ENCODE measurements around the gene CD247. TPM values are rescaled to one million over a fixed set of nuclear protein-coding genes. Genes with fewer than 3 reads are reported as not detected.

The CD247 gene
- total and polyA plus RNA-seq, 9 of the 15 experiments (the other 6 are each of a cell fraction or from before 2014, with no cell fraction given): 0.08 to 0.42 (median 0.28) TPM; not detected in 5

DNA sequence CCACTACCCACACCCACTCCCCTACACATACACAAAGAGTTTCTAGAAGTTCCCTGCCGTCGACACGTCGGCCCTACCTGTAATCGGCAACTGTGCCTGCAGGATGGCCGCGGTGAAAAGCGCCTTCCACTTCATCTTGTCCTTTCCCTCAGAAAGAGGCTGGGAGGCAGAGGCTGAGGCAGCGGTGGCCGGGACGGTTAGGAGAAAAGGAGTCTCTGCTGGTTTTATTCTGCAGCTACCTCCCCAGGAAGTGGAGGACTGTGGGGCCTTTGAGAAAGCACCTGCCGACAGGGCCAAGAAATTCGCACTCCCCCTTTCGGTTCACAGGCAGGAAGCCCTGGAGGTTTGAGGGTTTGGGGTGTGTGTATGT lies at the start of gene CD247 (continued):
- TF ChIP-seq, protein P1, sequence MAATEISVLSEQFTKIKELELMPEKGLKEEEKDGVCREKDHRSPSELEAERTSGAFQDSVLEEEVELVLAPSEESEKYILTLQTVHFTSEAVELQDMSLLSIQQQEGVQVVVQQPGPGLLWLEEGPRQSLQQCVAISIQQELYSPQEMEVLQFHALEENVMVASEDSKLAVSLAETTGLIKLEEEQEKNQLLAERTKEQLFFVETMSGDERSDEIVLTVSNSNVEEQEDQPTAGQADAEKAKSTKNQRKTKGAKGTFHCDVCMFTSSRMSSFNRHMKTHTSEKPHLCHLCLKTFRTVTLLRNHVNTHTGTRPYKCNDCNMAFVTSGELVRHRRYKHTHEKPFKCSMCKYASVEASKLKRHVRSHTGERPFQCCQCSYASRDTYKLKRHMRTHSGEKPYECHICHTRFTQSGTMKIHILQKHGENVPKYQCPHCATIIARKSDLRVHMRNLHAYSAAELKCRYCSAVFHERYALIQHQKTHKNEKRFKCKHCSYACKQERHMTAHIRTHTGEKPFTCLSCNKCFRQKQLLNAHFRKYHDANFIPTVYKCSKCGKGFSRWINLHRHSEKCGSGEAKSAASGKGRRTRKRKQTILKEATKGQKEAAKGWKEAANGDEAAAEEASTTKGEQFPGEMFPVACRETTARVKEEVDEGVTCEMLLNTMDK (IDR thresholded peaks at IDR 0.05; ENCODE audit: borderline replicate concordance, insufficient read depth, low read depth, low read length, poor library complexity, severe bottlenecking): no peak
- TF ChIP-seq KLF1 (tag; IDR thresholded peaks at IDR 0.05) (no peak), SRSF1 (IDR thresholded peaks at IDR 0.05; ENCODE audit: low read depth, low read length) (no peak), CHD2 (IDR thresholded peaks at IDR 0.05; ENCODE audit: low read depth, low read length) (no peak), NFE2L1 (tag; IDR thresholded peaks at IDR 0.05; ENCODE audit: borderline replicate concordance, low read depth) (no peak), ZKSCAN8 (CRISPR knock-in tag; IDR thresholded peaks at IDR 0.05) (0 out of 2 replicates have a peak, but pooled peaks have one; percentile 11), NFIC (IDR thresholded peaks at IDR 0.05) (0 out of 2 replicates have a peak, but pooled peaks have one; percentile 5)
- TF ChIP-seq, protein P2, sequence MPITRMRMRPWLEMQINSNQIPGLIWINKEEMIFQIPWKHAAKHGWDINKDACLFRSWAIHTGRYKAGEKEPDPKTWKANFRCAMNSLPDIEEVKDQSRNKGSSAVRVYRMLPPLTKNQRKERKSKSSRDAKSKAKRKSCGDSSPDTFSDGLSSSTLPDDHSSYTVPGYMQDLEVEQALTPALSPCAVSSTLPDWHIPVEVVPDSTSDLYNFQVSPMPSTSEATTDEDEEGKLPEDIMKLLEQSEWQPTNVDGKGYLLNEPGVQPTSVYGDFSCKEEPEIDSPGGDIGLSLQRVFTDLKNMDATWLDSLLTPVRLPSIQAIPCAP (CRISPR knock-in tag; IDR thresholded peaks at IDR 0.05; ENCODE audit: borderline replicate concordance): no peak
- TF ChIP-seq, protein P3, sequence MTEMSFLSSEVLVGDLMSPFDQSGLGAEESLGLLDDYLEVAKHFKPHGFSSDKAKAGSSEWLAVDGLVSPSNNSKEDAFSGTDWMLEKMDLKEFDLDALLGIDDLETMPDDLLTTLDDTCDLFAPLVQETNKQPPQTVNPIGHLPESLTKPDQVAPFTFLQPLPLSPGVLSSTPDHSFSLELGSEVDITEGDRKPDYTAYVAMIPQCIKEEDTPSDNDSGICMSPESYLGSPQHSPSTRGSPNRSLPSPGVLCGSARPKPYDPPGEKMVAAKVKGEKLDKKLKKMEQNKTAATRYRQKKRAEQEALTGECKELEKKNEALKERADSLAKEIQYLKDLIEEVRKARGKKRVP (CRISPR knock-in tag; IDR thresholded peaks at IDR 0.05): no peak
